ENCODE results near the gene ZNF670.
"Not testable (repeated sequence)": the region's sequence is repeated elsewhere in the genome, so short reads cannot be mapped to it uniquely, and the experiment has no call there.

The ZNF670 gene

DNA sequence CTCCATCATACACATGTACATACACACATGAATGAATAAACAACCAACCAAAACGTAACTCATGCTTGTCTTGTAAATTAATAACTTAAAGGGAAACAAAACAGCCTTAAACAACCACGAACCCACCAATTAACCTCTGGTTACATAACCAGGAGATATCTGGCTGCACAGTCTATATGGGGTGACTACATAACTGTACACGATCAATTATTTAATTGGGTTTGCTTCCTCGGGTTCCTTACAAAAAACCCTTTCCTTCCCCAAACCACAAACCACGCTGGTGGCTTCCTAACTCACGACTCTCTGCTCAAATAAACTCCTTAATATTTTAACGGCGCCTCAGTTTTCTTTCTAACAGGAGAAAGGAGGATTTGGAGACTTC is 744 bp downstream of the ZNF670 start:
- Histone ChIP-seq H3K36me3 (ENCODE audit: insufficient read depth, low read length) (no peaks in the 10 kb centered on the region), H3K4me3 (ENCODE audit: low read length) (peak overlapping the region; percentile 92), H3K9ac (ENCODE audit: low read depth, low read length) (peak overlapping the region; percentile 90), H3K4me2 (ENCODE audit: low read length) (peak overlapping the region; percentile 94), H3K9me3 (replicated peaks; ENCODE audit: low read length) (no peaks in the 10 kb centered on the region), H3K4me1 (ENCODE audit: control insufficient read depth, insufficient read depth, low read length) (peaks cover 12% of the 10 kb centered on the region), H3K27me3 (ENCODE audit: control insufficient read depth, insufficient read depth, low read length) (no peaks in the 10 kb centered on the region)

- H3K4me1 ChIP-seq (ENCODE audit: control insufficient read depth, insufficient read depth, low read length) = peaks cover 12% of the 10 kb centered on the region
- H3K27me3 ChIP-seq (ENCODE audit: control insufficient read depth, insufficient read depth, low read length) = no peaks in the 10 kb centered on the region
- H3K36me3 ChIP-seq (ENCODE audit: insufficient read depth, low read length) = no peaks in the 10 kb centered on the region
- H3K4me3 ChIP-seq (ENCODE audit: low read length) = peak overlapping the region; percentile 92
- no peaks in the 10 kb centered on the region for H3K9me3 ChIP-seq (replicated peaks; ENCODE audit: low read length)
- H3K4me2 ChIP-seq (ENCODE audit: low read length) = peak overlapping the region; percentile 94
- H3K9ac ChIP-seq (ENCODE audit: low read depth, low read length) = peak overlapping the region; percentile 90
Observed at GRCh38 chr1:247077213-247077612, 1.4 kb downstream of the ZNF670 start.

GRCh38 chr1:247070645-247071044 is 8.0 kb downstream of the ZNF670 start:
- H3K4me2 ChIP-seq (ENCODE audit: low read length) = no peak overlapping the region
- peaks cover 2% of the 10 kb centered on the region for H3K9me3 ChIP-seq (replicated peaks; ENCODE audit: low read length)
- no peak overlapping the region for H3K4me3 ChIP-seq (ENCODE audit: low read length)
- H3K36me3 ChIP-seq (ENCODE audit: insufficient read depth, low read length) = no peaks in the 10 kb centered on the region
- H3K27me3 ChIP-seq (ENCODE audit: control insufficient read depth, insufficient read depth, low read length) = no peaks in the 10 kb centered on the region
- no peaks in the 10 kb centered on the region for H3K4me1 ChIP-seq (ENCODE audit: control insufficient read depth, insufficient read depth, low read length)
- no peak overlapping the region for H3K9ac ChIP-seq (ENCODE audit: low read depth, low read length)

GRCh38 chr1:247064304-247064703 is 14.3 kb downstream of the ZNF670 start:
- Histone ChIP-seq H3K9me3 (replicated peaks; ENCODE audit: low read length) (peaks cover 2% of the 10 kb centered on the region), H3K27me3 (ENCODE audit: control insufficient read depth, insufficient read depth, low read length) (no peaks in the 10 kb centered on the region), H3K4me1 (ENCODE audit: control insufficient read depth, insufficient read depth, low read length) (no peaks in the 10 kb centered on the region), H3K36me3 (ENCODE audit: insufficient read depth, low read length) (no peaks in the 10 kb centered on the region), H3K4me2 (ENCODE audit: low read length) (no peak overlapping the region), H3K4me3 (ENCODE audit: low read length) (no peak overlapping the region), H3K9ac (ENCODE audit: low read depth, low read length) (no peak overlapping the region)

DNA sequence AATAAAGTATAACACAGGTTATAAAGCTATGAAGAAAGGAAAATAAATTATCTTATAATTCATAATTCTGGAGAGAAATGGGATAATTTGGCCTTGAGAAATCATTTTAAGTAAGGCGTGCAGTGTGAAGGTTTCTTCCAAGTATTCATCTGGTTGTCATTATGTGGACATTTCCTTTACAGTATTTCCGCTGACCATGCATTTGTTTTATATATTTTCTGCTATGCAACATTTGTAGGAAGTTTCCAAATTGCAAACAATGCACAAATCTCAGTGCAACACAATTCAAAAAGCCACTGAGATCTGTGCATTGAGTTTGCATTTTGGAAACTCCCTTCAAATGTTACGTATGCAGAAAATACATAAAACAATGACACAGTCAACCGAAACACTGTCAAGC is 17.8 kb downstream of the ZNF670 start:
- Histone ChIP-seq H3K9ac (ENCODE audit: low read depth, low read length) (no peak overlapping the region), H3K4me3 (ENCODE audit: low read length) (no peak overlapping the region), H3K27me3 (ENCODE audit: control insufficient read depth, insufficient read depth, low read length) (no peaks in the 10 kb centered on the region), H3K4me2 (ENCODE audit: low read length) (no peak overlapping the region), H3K36me3 (ENCODE audit: insufficient read depth, low read length) (no peaks in the 10 kb centered on the region), H3K4me1 (ENCODE audit: control insufficient read depth, insufficient read depth, low read length) (no peaks in the 10 kb centered on the region), H3K9me3 (replicated peaks; ENCODE audit: low read length) (no peaks in the 10 kb centered on the region)

- no peak overlapping the region for H3K9ac ChIP-seq (ENCODE audit: low read depth, low read length)
- H3K9me3 ChIP-seq (replicated peaks; ENCODE audit: low read length) = peaks cover 15% of the 10 kb centered on the region
- H3K4me2 ChIP-seq (ENCODE audit: low read length) = no peak overlapping the region
- no peaks in the 10 kb centered on the region for H3K36me3 ChIP-seq (ENCODE audit: insufficient read depth, low read length)
- H3K27me3 ChIP-seq (ENCODE audit: control insufficient read depth, insufficient read depth, low read length) = no peaks in the 10 kb centered on the region
- H3K4me1 ChIP-seq (ENCODE audit: control insufficient read depth, insufficient read depth, low read length) = peaks cover 4% of the 10 kb centered on the region
- H3K4me3 ChIP-seq (ENCODE audit: low read length) = no peak overlapping the region
Observed at GRCh38 chr1:247056071-247056470, 22.5 kb downstream of the ZNF670 start.

DNA sequence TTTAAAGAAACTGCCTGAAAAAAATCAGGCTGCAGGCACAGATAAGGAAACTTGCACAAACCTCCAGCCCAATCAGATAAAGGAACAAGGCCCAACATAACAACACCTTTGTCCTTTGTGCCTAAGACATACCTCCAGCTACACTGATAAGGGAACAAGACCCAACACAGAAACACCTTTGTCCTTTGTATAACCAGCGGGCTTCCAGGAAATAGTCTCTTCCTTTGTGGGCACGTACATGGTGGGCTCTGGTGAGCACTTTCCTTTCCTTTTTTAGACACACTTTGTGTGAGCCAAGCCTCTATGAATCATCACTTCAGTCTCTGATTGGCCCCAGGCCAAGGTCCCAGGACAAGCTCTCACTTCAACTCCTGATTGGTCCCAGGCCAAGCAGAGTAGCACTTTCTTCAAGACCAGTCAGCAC is 23.6 kb downstream of the ZNF670 start:
- no peak overlapping the region for H3K4me3 ChIP-seq (ENCODE audit: low read length)
- H3K4me2 ChIP-seq (ENCODE audit: low read length) = no peak overlapping the region
- peaks cover 15% of the 10 kb centered on the region for H3K9me3 ChIP-seq (replicated peaks; ENCODE audit: low read length)
- peaks cover 4% of the 10 kb centered on the region for H3K4me1 ChIP-seq (ENCODE audit: control insufficient read depth, insufficient read depth, low read length)
- no peak overlapping the region for H3K9ac ChIP-seq (ENCODE audit: low read depth, low read length)
- H3K27me3 ChIP-seq (ENCODE audit: control insufficient read depth, insufficient read depth, low read length) = no peaks in the 10 kb centered on the region
- H3K36me3 ChIP-seq (ENCODE audit: insufficient read depth, low read length) = no peaks in the 10 kb centered on the region

GRCh38 chr1:247047702-247048101 is 30.9 kb downstream of the ZNF670 start:
- peaks cover 30% of the 10 kb centered on the region for H3K9me3 ChIP-seq (replicated peaks; ENCODE audit: low read length)
- no peak overlapping the region for H3K4me2 ChIP-seq (ENCODE audit: low read length)
- H3K4me3 ChIP-seq (ENCODE audit: low read length) = no peak overlapping the region
- H3K9ac ChIP-seq (ENCODE audit: low read depth, low read length) = no peak overlapping the region
- no peaks in the 10 kb centered on the region for H3K4me1 ChIP-seq (ENCODE audit: control insufficient read depth, insufficient read depth, low read length)
- no peaks in the 10 kb centered on the region for H3K27me3 ChIP-seq (ENCODE audit: control insufficient read depth, insufficient read depth, low read length)
- no peaks in the 10 kb centered on the region for H3K36me3 ChIP-seq (ENCODE audit: insufficient read depth, low read length)

DNA sequence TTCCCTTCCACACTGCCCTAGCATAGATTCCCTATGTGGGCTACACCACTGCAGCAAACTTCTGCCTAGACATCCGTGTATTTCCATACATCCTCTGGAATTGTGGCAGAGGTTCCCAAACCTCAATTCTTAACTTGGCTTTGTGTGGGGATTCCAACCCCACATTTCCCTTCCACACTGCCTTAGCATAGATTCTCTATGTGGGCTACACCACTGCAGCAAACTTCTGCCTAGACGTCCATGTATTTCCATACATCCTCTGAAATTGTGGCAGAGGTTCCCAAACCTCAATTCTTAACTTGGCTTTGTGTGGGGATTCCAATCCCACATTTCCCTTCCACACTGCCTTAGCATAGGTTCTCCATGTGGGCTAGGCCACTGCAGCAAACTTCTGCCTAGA is 31.4 kb downstream of the ZNF670 start:
- no peaks in the 10 kb centered on the region for H3K4me1 ChIP-seq (ENCODE audit: control insufficient read depth, insufficient read depth, low read length)
- no peaks in the 10 kb centered on the region for H3K27me3 ChIP-seq (ENCODE audit: control insufficient read depth, insufficient read depth, low read length)
- peaks cover 26% of the 10 kb centered on the region for H3K9me3 ChIP-seq (replicated peaks; ENCODE audit: low read length)
- no peaks in the 10 kb centered on the region for H3K36me3 ChIP-seq (ENCODE audit: insufficient read depth, low read length)
- no peak overlapping the region for H3K9ac ChIP-seq (ENCODE audit: low read depth, low read length)
- no peak overlapping the region for H3K4me3 ChIP-seq (ENCODE audit: low read length)
- H3K4me2 ChIP-seq (ENCODE audit: low read length) = no peak overlapping the region

DNA sequence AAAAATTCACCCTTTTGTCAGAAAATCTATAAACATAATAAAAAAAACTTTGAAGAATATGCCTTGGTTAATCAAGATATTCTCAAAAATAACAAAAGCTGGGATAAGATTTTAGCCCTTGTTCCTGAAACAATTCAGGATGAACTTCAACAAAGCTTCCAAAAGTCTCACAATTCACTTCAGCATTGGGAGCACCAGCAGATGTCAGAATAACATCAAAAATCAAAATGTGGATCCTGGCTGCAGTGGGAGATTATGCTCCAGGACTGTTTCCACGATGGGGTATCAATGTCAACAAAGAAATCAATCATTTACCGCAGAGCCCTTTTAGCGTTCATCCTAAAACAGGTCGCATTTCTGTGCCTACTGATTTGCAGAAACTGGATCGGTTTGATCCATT is 35.2 kb downstream of the ZNF670 start:
- no peak overlapping the region for H3K4me2 ChIP-seq (ENCODE audit: low read length)
- no peak overlapping the region for H3K4me3 ChIP-seq (ENCODE audit: low read length)
- H3K27me3 ChIP-seq (ENCODE audit: control insufficient read depth, insufficient read depth, low read length) = no peaks in the 10 kb centered on the region
- H3K36me3 ChIP-seq (ENCODE audit: insufficient read depth, low read length) = peaks cover 5% of the 10 kb centered on the region
- no peak overlapping the region for H3K9ac ChIP-seq (ENCODE audit: low read depth, low read length)
- no peaks in the 10 kb centered on the region for H3K4me1 ChIP-seq (ENCODE audit: control insufficient read depth, insufficient read depth, low read length)
- H3K9me3 ChIP-seq (replicated peaks; ENCODE audit: low read length) = peaks cover 30% of the 10 kb centered on the region

DNA sequence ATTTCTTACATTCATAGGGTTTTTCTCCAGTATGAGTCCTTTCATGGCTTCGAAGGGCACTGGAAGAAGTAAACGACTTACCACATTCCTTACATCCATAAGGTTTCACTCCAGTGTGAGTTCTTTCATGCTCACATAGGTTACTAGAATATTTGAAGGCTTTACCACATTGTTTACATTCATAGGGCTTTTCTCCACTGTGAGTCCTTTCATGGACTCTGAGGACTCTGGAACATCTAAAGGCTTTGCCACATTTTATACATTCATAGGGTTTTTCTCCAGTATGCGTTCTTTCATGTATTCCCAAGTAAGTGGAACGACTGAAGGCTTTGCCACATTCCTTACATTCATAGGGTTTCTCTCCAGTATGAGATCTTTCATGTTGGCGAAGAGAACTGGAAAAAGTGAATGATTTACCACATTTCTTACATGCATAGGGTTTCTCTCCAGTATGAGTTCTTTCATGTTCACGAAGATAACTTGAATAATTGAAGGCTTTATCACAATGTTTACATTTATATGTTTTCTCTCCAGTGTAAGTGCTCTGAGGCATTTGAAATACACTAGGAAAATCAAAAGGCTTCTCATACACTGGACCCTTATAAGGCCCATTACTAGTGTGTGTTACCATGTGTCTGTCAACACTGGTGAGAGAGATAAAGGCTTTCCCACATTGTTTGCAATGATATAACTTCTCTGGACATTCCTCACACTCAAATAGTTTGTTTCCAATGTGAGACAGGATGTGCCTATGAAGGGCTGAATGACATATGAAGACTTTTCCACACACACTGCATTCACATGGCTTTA is 40.9 kb downstream of the ZNF670 start:
- H3K36me3 ChIP-seq (ENCODE audit: insufficient read depth, low read length) = peaks cover 35% of the 10 kb centered on the region
- H3K9me3 ChIP-seq (replicated peaks; ENCODE audit: low read length) = peaks cover 44% of the 10 kb centered on the region

GRCh38 chr1:247032306-247032705 is 46.3 kb downstream of the ZNF670 start:
- not testable (repeated sequence) for H3K9ac ChIP-seq (ENCODE audit: low read depth, low read length); H3K27me3 ChIP-seq (ENCODE audit: control insufficient read depth, insufficient read depth, low read length); H3K4me3 ChIP-seq (ENCODE audit: low read length); H3K4me1 ChIP-seq (ENCODE audit: control insufficient read depth, insufficient read depth, low read length); H3K4me2 ChIP-seq (ENCODE audit: low read length)
- H3K9me3 ChIP-seq (replicated peaks; ENCODE audit: low read length) = peaks cover 26% of the 10 kb centered on the region
- peaks cover 19% of the 10 kb centered on the region for H3K36me3 ChIP-seq (ENCODE audit: insufficient read depth, low read length)

More for the DNA sequence above, 40.9 kb downstream of the ZNF670 start:
- Histone ChIP-seq H3K4me1 (ENCODE audit: control insufficient read depth, insufficient read depth, low read length) (no peaks in the 10 kb centered on the region), H3K4me2 (ENCODE audit: low read length) (no peak overlapping the region), H3K4me3 (ENCODE audit: low read length) (no peak overlapping the region), H3K27me3 (ENCODE audit: control insufficient read depth, insufficient read depth, low read length) (no peaks in the 10 kb centered on the region), H3K9ac (ENCODE audit: low read depth, low read length) (no peak overlapping the region)

All from skeletal muscle satellite cell (primary cell).